NCI-H1048 (cell line): ENCODE data around the gene DGAT2L6.

Experiments used
- DNase-seq: peaks from one replicate; lab custom pipeline; 2025; lab: John Stamatoyannopoulos, UW

The DGAT2L6 gene

GRCh38 chrX:70176938-70177533 is at the start of gene DGAT2L6:
Gene DGAT2L6 (plus strand): TSS chrX:70177483. CDS start chrX:70177583, 100 bp downstream.
- no peak for DNase-seq

- no peak for DNase-seq
These were observed 49.2 kb upstream of the DGAT2L6 start for GRCh38 chrX:70128071-70128470.

- no peak for DNase-seq
These were observed 47.5 kb upstream of the DGAT2L6 start for GRCh38 chrX:70129816-70130215.

DNA sequence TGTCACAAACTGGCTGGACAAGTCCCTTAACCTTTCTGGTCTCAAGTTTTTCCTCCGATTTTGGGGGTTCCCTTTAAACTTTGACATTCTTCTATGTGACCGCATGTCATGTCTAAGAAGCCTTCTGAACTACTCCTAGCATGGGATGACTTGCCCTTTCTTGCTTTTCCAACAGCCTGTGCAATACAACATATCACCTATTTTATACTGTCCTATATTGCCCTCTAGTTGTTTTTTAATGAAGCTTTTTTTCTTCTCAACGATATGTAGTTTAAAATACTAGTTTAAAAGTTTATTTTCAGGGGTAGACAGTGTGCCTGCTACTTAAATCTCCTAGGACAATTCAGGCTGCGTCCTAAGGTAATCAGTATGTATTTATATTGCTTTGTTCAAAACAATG is 45.1 kb upstream of the DGAT2L6 start:
- no peak for DNase-seq

- no peak for DNase-seq
These were observed 44.4 kb upstream of the DGAT2L6 start for GRCh38 chrX:70132877-70133302.

DNA sequence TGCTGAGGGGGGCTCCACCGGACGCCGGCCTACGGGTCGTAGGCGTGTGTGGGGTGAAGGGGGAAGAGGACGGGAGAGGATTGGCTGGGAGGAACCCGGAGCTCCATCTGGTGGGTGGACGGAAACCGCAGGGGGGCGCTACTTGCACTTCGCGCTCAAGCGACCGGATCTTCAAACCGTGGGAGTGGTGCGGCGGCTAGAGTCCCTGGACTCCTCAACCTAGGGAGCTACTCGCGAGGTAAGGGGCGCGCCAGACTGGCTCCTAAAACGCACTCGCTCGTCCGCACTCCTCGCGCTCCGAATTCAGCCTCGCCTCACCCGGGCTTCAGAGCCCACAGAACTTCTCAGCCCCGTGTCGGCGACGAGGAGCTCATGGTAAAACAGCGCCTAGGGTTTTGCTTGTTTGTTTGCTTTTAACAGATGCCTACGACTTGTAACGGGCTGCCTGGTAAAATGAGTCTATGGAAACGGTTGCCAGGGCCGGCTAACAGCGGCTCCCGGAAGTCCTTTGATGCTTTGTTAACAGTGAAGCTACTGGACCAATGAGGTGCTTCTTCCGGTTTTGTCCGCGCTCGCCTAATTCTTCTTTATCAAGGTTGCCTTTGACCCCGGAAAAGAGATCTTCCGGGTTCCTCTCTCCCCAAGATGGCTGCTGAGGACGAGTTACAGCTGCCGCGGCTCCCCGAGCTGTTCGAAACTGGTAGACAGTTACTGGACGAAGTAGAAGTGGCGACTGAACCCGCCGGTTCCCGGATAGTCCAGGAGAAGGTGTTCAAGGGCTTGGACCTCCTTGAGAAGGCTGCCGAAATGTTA is 43.8 kb upstream of the DGAT2L6 start, which contains the start of gene IGBP1:
Gene IGBP1 (plus strand): TSS at position 145 of the 813 bp plus-strand sequence. CDS start 501 bp downstream, at position 646.
- peak; percentile 35 for DNase-seq

DNA sequence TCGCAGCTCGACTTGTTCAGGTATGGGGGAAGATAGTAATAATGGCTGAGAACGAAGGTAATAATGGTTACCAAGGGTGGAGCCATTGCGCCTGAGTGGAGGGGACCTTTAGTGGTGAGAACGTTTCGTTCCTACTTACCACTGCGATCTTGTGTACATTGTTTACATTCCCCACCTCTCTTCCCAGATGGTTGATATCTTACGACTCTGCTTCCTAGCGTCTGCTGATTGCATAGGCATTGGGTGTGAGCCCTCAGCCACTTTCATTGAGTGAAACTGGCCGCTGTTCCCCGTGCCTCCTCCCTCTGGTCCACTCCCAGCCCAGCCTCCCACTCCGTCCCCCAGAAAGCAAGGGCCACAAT is 43.2 kb upstream of the DGAT2L6 start:
- no peak for DNase-seq

- DNase-seq = no peak
These were observed 38.7 kb upstream of the DGAT2L6 start for GRCh38 chrX:70138622-70139021.

DNA sequence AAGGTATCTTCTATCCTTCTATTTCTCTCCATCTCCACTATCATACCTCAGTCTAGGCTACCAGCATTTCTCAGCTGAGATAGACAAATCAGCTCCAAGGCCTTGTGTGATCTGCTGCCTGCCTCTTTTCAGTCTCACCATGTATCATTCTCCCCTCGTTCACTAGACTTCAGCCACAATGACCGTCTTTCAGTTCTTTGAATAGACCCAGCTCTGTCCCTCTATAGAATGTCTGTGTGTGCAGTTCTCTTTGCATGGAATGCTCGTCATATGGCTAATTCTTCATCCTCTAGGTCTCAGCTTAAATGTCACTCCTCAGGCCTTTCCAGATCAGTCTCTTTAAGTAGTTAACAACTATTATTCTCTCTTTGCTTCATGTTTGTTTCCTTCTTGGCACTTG is 37.5 kb upstream of the DGAT2L6 start:
- no peak for DNase-seq

- DNase-seq = no peak
These were observed 35.9 kb upstream of the DGAT2L6 start for GRCh38 chrX:70141373-70141772.

- no peak for DNase-seq
These were observed 10.4 kb upstream of the DGAT2L6 start for GRCh38 chrX:70166601-70167590.

GRCh38 chrX:70168238-70169188 is 8.8 kb upstream of the DGAT2L6 start:
- no peak for DNase-seq

- no peak for DNase-seq
These were observed 8.0 kb upstream of the DGAT2L6 start for GRCh38 chrX:70169281-70169680.

GRCh38 chrX:70171624-70172023 is 5.7 kb upstream of the DGAT2L6 start:
- DNase-seq = no peak

DNA sequence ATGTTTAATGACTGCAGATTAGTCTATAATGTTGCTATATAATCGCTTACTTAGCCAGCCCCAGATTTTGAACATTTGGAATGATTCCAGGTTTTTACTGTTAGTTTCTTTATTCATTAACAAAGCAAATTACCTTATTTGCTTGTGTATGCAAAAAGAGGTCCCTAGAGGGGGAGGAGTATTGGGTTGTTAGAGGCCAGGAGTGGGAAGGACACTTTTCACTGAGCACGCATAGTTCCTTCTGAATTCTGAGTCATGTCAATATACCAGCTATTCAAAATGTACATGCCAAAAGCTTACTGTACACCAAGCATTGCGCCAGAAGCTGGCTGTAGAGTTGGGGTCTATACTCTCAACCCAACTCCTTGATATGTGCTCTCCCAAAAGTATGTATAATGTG is 5.1 kb upstream of the DGAT2L6 start:
- DNase-seq = peak; percentile 26

- no peak for DNase-seq
These were observed 4.3 kb upstream of the DGAT2L6 start for GRCh38 chrX:70172964-70173363.

GRCh38 chrX:70174754-70175153 is 2.5 kb upstream of the DGAT2L6 start:
- DNase-seq = no peak

DNA sequence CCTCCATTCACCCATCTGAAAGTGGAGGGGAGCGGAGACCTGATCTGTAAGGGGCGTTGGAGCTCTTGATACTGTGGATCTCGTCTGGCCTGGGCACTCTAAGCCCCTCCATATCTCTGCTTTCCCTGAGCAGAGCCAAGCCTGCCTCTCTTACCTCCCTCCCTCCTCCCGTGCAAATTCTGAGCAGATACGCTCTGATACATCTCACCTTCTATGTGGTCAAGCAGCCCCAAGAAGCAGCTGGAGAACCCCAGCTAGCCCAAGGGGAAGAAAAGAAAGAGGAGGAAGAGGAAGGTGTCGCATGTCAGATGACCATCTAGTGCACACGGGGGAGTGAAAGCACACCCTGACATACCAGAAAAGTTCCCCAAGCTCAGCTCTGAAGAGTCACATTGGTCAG is 1.9 kb upstream of the DGAT2L6 start:
- DNase-seq = no peak

GRCh38 chrX:70183091-70183490 is 5.8 kb downstream of the DGAT2L6 start:
- no peak for DNase-seq

GRCh38 chrX:70190225-70190624 is 12.9 kb downstream of the DGAT2L6 start:
- DNase-seq = no peak
